ENCODE results near the gene DCC.

DCC gene

GRCh38 chr18:53070788-53071187 lies 730.8 kb downstream of the DCC start:
- DNase-seq (ENCODE audit: low read depth), result no peak

- no peak for DNase-seq (ENCODE audit: low read depth)
Measured at GRCh38 chr18:53080687-53081086, 740.7 kb downstream of the DCC start.

- DNase-seq (ENCODE audit: low read depth), result no peak
Measured at GRCh38 chr18:53093636-53094035, 753.6 kb downstream of the DCC start.

GRCh38 chr18:53101536-53102105 lies 761.6 kb downstream of the DCC start:
- no peak for DNase-seq (ENCODE audit: low read depth)

GRCh38 chr18:53114441-53114840 lies 774.4 kb downstream of the DCC start:
- DNase-seq (ENCODE audit: low read depth), result no peak

GRCh38 chr18:53115876-53116585 lies 776.0 kb downstream of the DCC start:
- no peak for DNase-seq (ENCODE audit: low read depth)

- no peak for DNase-seq (ENCODE audit: low read depth)
Measured at GRCh38 chr18:53117851-53118250, 777.9 kb downstream of the DCC start.

- no peak for DNase-seq (ENCODE audit: low read depth)
Measured at GRCh38 chr18:53126210-53126609, 786.2 kb downstream of the DCC start.

GRCh38 chr18:53131001-53131400 lies 791.0 kb downstream of the DCC start:
- no peak for DNase-seq (ENCODE audit: low read depth)

- DNase-seq (ENCODE audit: low read depth), result no peak
Measured at GRCh38 chr18:53134711-53135110, 794.7 kb downstream of the DCC start.

- DNase-seq (ENCODE audit: low read depth), result no peak
Measured at GRCh38 chr18:53135654-53136053, 795.7 kb downstream of the DCC start.

GRCh38 chr18:53139746-53140500 lies 799.9 kb downstream of the DCC start:
- no peak for DNase-seq (ENCODE audit: low read depth)

- no peak for DNase-seq (ENCODE audit: low read depth)
Measured at GRCh38 chr18:53142005-53142404, 802.0 kb downstream of the DCC start.

GRCh38 chr18:53147472-53147871 lies 807.5 kb downstream of the DCC start:
- no peak for DNase-seq (ENCODE audit: low read depth)

- DNase-seq (ENCODE audit: low read depth), result no peak
Measured at GRCh38 chr18:53148123-53148522, 808.1 kb downstream of the DCC start.

- no peak for DNase-seq (ENCODE audit: low read depth)
Measured at GRCh38 chr18:53152476-53152875, 812.5 kb downstream of the DCC start.

GRCh38 chr18:53153281-53153680 lies 813.3 kb downstream of the DCC start:
- DNase-seq (ENCODE audit: low read depth), result no peak

GRCh38 chr18:53153800-53154199 lies 813.8 kb downstream of the DCC start:
- DNase-seq (ENCODE audit: low read depth), result no peak

- no peak for DNase-seq (ENCODE audit: low read depth)
Measured at GRCh38 chr18:53165770-53166169, 825.8 kb downstream of the DCC start.

GRCh38 chr18:53169346-53169745 lies 829.3 kb downstream of the DCC start:
- DNase-seq (ENCODE audit: low read depth), result no peak

- no peak for DNase-seq (ENCODE audit: low read depth)
Measured at GRCh38 chr18:53191634-53192033, 851.6 kb downstream of the DCC start.

GRCh38 chr18:53193870-53194269 lies 853.9 kb downstream of the DCC start:
- DNase-seq (ENCODE audit: low read depth), result no peak

- DNase-seq (ENCODE audit: low read depth), result no peak
Measured at GRCh38 chr18:53219853-53220252, 879.9 kb downstream of the DCC start.

Data from activated T-cell treated with anti-CD3 and anti-CD28 coated beads for 1 hour (primary cell).